Heart left ventricle (tissue), 13 donors: Measurements from ENCODE around the gene PARN.

Experiments used
- POLR2A ChIP-seq, 2 donors: fragments of 450-650 bp; IDR thresholded peaks; one replicate each; pipeline ENCODE4 v1.6.1; 2017; ENCODE audit warnings: antibody characterized with exemption in 2 of 2, mild to moderate bottlenecking in 2 of 2, moderate library complexity in 2 of 2
- TF ChIP-seq, protein P1 (sequence below), 12 donors: fragments of 200-600 bp; sonication (generic) in 4 of 12; IDR thresholded peaks; one replicate each; pipeline versions ENCODE4 v1.5.0 to v1.8.0; 2018 to 2022; ENCODE audit warnings: antibody characterized with exemption in 12 of 12, mild to moderate bottlenecking in 5 of 12
- donor health status: ischemic (EF 13 %, LVEDD 7.1; RV severe dilation, severe dysfunction).
- donor health status: DM: no; HTN: yes; CAD: no.
- donor health status: DM: no; HTN: no; CAD: no.
- donor health status: ischemic (EF 25% LVEDD 6.9; RV normal size, moderate dysfunction).
- donor health status: ischemic (EF 25% LVEDD 5.7; RV mildly dilated, moderate dysfunction).
- donor health status: ischemic (EF 35%, LVEDD 5.7; RV mildly dilated, moderate dysfunction).
- donor health status: nonischemic (EF 11% LVEDD 7.7; RV severe dilation, severe dysfunction).
- donor health status: DM: yes; HTN: yes; CAD: no.
- donor health status: PGD.
- donor health status: ischemic (EF 29% LVEDD 5.4; RV normal size, mild dysfunction).
- donor health status: nonischemic (EF 23%, LVEDD 6.1; RV moderate dilation, normal function).

DNA sequence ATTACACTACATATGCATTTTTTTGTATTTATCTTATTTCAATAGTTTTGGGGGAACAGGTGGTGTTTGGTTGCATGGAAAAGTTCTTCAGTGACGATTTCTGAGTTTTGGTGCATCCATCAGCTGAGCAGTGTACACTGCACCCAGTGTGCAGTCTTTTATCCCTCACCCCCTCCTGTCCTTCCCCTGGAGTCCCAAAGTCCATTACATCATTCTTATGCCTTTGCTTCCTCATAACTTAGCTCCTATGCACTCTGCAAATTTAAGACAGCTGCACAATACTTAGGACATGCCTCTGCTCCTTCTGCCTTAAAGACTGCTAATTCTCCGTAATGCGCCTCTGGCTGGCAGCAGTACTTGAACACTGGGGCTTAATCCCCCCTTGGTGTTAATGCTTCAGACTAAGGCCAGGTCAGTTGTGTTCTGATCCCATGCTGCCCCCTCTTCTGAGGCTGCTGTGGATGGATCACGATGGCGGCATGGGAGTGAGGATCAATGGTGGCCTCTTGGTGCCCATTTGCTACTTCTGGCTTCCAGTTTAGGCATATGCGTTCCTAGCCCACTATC, 146.2 kb downstream of the PARN start:
- TF ChIP-seq POLR2A (IDR thresholded peaks at IDR 0.05), result no peak
- TF ChIP-seq, protein P1, sequence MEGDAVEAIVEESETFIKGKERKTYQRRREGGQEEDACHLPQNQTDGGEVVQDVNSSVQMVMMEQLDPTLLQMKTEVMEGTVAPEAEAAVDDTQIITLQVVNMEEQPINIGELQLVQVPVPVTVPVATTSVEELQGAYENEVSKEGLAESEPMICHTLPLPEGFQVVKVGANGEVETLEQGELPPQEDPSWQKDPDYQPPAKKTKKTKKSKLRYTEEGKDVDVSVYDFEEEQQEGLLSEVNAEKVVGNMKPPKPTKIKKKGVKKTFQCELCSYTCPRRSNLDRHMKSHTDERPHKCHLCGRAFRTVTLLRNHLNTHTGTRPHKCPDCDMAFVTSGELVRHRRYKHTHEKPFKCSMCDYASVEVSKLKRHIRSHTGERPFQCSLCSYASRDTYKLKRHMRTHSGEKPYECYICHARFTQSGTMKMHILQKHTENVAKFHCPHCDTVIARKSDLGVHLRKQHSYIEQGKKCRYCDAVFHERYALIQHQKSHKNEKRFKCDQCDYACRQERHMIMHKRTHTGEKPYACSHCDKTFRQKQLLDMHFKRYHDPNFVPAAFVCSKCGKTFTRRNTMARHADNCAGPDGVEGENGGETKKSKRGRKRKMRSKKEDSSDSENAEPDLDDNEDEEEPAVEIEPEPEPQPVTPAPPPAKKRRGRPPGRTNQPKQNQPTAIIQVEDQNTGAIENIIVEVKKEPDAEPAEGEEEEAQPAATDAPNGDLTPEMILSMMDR (IDR thresholded peaks at IDR 0.05), result no peak
